Rectal smooth muscle tissue (tissue), 1 donor: Measurements from ENCODE around the gene FOXS1.

ENCODE experiments used
- H3K27ac ChIP-seq: one replicate; pipeline ENCODE4 v1.7.0; 2013; ENCODE audit warnings: low read depth, low read length, inconsistent platforms
- H3K27me3 ChIP-seq: one replicate; pipeline ENCODE4 v1.7.0; 2013; ENCODE audit warnings: low read length; ENCODE audit not compliant: control insufficient read depth, insufficient read depth
- H3K36me3 ChIP-seq: one replicate; pipeline ENCODE4 v1.7.0; 2013; ENCODE audit warnings: low read length; ENCODE audit not compliant: control insufficient read depth, insufficient read depth
- H3K4me1 ChIP-seq: one replicate; pipeline ENCODE4 v1.7.0; 2013; ENCODE audit warnings: low read length; ENCODE audit not compliant: control insufficient read depth, insufficient read depth
- H3K4me3 ChIP-seq: one replicate; pipeline ENCODE4 v1.7.0; 2013; ENCODE audit warnings: low read length
- H3K9ac ChIP-seq: one replicate; pipeline ENCODE4 v1.7.0; 2013; ENCODE audit warnings: low read length

The FOXS1 gene

GRCh38 chr20:31811198-31811597 is 34.2 kb downstream of the FOXS1 start:
- no peak overlapping the region for H3K27ac ChIP-seq
- H3K4me3 ChIP-seq: no peak overlapping the region
- no peak overlapping the region for H3K9ac ChIP-seq
- no peaks in the 10 kb centered on the region for H3K4me1 ChIP-seq
- no peaks in the 10 kb centered on the region for H3K27me3 ChIP-seq
- no peaks in the 10 kb centered on the region for H3K36me3 ChIP-seq

- no peak overlapping the region for H3K9ac ChIP-seq
- no peak overlapping the region for H3K4me3 ChIP-seq
- H3K36me3 ChIP-seq: no peaks in the 10 kb centered on the region
- H3K27me3 ChIP-seq: no peaks in the 10 kb centered on the region
- H3K4me1 ChIP-seq: no peaks in the 10 kb centered on the region
- H3K27ac ChIP-seq: no peak overlapping the region
These were observed 35.7 kb downstream of the FOXS1 start for GRCh38 chr20:31809661-31810060.

GRCh38 chr20:31808481-31808880 is 36.9 kb downstream of the FOXS1 start:
- Histone ChIP-seq H3K4me3 (no peak overlapping the region), H3K9ac (no peak overlapping the region), H3K4me1 (no peaks in the 10 kb centered on the region), H3K27me3 (no peaks in the 10 kb centered on the region), H3K36me3 (no peaks in the 10 kb centered on the region), H3K27ac (no peak overlapping the region)

DNA sequence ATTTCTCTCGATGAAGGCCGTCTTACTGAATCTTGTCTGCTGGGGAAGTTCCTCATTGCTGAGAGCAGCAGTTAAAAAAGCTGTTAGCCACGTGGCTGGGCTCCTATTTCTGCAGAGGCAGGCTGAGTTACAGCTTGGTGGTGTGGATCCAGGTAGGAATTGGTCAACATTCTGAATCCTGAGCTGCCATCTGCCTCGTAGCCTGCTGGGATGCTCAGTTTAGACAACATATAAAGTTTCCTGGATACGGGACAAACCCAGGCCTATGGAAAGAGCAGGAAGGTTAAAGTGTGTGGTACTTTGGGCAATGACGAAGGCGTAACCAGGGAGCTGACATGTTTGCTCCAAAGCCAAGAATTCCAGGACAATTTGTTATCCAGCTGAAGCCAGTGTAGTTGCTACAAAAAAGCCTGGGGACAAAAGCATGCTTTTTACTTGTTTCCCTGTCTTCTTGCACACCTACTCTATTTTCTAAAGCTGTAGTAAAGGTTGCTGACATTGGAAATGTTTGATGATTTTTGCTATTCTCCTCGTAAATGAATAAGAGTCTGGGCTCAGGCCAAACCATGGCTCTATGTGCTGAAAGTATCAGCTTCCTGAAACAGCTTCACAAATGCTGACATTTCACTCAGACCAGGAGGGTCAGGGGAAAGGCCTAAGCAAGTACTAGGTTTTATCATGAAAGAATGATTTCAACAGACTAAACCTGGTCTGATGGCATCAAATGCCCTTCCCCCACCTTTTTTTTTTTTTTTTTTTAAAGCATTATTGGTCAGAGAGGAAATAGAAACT is 38.6 kb downstream of the FOXS1 start:
- H3K4me3 ChIP-seq: no peak overlapping the region
- no peaks in the 10 kb centered on the region for H3K27me3 ChIP-seq
- H3K9ac ChIP-seq: no peak overlapping the region
- H3K36me3 ChIP-seq: no peaks in the 10 kb centered on the region
- no peaks in the 10 kb centered on the region for H3K4me1 ChIP-seq
- no peak overlapping the region for H3K27ac ChIP-seq

GRCh38 chr20:31803552-31804291 is 41.7 kb downstream of the FOXS1 start:
- no peak overlapping the region for H3K27ac ChIP-seq
- no peak overlapping the region for H3K4me3 ChIP-seq
- H3K36me3 ChIP-seq: no peaks in the 10 kb centered on the region
- no peak overlapping the region for H3K9ac ChIP-seq
- H3K4me1 ChIP-seq: no peaks in the 10 kb centered on the region
- H3K27me3 ChIP-seq: no peaks in the 10 kb centered on the region

DNA sequence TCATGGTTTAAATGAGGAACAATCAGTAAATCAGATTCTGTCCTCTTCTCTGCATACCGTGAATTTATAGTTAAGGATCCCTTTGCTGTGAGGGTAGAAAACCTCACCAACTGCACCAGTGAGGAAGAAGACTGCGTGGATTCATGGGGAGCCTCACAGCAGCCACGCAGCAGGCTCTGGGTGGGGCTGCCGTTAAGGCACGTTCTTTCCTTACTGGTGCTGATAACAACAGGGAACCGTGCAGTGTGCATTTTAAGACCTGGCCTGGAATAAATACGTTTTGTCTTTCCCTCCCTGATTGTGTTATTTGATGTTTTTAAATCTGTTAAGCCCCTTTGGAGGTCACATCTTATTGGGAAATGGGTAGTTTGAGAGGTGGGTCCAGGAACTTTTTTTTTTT is 43.9 kb downstream of the FOXS1 start:
- Histone ChIP-seq H3K27me3 (no peaks in the 10 kb centered on the region), H3K36me3 (no peaks in the 10 kb centered on the region), H3K27ac (no peak overlapping the region)

GRCh38 chr20:31797364-31797763 is 48.0 kb downstream of the FOXS1 start:
- H3K27me3 ChIP-seq: no peaks in the 10 kb centered on the region
- H3K4me1 ChIP-seq: no peaks in the 10 kb centered on the region
- H3K4me3 ChIP-seq: no peak overlapping the region
- no peaks in the 10 kb centered on the region for H3K36me3 ChIP-seq
- H3K27ac ChIP-seq: no peak overlapping the region
- H3K9ac ChIP-seq: no peak overlapping the region

More for the DNA sequence above, 43.9 kb downstream of the FOXS1 start:
- Histone ChIP-seq H3K9ac (no peak overlapping the region), H3K4me1 (no peaks in the 10 kb centered on the region), H3K4me3 (no peak overlapping the region)
